ENCODE measurements around the gene F12.
A peak's percentile ranks its signal among the peaks of the same experiment; 100 is the strongest.

F12 gene

DNA sequence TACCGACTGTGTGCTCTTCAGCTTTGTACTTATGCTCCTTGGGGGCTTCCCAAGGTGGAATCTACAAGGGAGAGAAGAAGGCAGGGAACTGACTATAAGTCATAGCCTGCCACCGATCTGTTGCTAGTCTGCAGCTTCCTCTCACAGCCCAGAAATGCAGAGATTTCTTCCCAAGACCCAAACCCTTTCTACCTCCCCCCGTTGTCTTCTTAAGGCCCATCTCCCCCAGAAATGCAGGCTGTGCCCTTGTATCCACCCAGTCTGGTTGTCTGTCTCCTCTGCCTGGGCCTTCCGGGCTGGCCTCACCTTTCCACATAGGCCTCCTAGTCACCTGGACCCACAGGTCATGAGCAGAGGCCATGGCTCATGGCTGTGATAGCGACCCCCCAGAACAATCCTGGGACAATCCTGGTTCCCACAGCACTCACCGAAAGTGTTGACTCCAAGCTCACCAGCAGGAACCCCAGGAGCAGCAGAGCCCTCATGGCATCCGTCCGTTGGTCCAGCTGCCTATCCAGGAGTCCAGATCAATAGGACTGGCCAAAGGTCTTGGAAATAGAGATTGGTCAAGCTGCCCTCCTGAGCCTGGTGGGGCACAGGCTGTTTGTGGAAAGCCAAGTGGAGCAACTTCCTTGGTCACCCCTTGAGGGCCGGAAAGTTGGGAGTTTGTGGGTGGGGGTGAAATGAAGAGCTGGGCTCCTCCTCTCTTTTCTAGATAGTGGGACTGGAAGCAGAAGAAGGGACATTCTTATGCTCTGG lies at the start of gene F12:
Gene F12, minus strand, starts transcription at position 522 of the 759 bp plus-strand sequence. Its CDS starts 37 bp downstream, at position 485.
- no peak for DNase-seq

DNA sequence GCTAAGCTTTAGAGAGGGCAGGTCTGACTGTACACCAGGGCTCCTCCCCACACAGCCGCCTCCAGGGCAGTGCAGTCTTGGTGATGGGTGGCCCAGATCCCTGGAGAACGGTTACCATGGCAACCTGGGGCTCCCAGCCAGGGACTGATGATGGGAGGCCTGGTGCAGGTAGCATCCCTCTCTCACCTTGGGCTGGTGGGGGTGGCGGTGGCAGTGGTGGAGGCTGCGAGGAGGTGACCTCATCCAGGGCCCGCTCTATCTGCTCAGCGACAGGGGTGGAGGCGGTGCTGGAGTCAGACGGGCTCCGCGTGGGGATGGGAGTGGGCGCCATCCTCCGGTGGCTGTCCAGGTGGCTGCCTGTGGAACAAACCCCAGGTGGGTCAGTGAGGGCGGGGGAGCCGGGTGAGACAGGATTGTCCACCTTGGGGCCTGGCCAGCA lies 49.6 kb upstream of the F12 start:
- no peak for DNase-seq

DNA sequence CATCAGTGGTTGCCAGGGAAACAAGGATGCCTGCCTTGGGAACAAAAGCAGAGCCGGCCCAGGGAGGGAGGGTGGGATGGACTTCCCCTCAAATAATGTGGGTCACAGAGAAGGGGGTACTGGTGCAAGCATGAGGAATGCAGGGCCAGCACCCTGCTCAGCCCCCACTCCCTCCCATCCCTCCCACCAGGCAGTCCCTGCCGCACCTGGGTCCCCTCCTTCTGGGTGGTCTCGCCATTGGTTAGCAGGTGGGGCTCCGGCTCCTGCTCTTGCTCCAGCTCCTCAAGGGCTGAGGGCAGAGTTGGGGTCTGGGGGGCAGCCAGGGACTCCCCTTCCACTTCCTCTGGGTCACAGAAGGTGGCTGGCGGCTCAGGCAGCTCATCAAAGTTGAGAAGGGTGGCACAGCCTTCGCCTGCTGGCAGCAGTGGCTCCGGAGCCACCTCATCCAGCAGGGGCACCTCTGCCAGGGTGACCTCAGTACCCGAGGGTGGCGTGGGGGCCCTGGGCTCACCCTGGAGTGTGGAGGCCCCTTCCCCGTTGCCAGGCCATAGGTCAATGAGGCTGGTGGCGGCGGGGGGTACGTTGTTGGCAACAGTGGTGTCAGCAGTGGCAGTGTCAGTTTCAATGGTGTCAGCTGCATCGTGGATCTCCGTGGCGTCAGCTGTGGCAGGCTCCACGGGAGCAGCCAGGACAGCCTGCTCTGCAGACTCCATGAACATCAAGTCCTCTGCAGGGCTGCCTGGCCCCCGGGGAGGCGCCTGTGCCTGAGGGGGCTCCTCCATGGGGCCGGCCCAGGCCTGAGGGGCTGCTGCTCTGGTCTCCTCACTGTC lies 48.7 kb upstream of the F12 start:
- DNase-seq: no peak

DNA sequence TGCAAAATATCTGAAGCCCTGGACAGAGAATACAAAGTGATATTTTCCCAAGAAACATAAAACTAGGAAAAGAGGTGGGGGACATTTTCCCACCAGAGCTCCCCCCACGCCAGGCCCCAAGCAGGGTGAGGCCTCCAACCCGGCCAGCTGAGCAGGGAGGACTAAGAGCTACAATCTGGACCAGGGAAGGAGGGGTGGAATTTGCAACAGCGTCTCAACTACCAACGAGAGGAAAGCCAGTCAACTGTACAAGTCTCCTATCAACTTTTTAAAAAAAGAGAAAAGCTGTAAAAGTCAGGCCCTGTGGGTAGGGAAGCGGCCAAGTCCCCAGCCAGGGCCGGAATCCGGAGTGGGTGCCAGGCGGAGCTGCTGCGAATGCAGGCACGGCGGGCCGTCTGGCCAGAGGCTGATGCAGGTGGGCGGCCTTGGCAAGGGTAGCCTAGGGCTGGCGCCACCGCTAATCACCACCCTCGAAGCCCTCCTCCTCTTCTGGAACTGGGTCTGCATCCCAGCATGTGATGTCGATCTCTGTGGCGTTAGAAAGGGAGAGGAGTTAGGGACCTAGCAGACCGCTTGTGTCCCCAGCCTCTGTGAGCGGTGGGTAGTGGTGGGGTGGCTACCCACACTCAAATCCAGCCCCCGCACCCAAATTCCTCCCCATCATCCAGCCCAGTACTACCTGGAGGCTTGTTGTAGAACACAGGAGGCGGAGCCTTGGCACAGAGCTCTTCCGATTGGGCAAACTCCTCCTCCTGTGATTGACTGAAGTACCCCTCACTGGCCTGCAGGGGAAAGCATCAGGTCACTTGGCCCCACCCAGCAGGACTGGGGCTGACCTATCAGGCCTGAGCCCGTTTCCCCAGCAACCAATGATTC lies 47.9 kb upstream of the F12 start:
- peak; percentile 88 for DNase-seq

DNA sequence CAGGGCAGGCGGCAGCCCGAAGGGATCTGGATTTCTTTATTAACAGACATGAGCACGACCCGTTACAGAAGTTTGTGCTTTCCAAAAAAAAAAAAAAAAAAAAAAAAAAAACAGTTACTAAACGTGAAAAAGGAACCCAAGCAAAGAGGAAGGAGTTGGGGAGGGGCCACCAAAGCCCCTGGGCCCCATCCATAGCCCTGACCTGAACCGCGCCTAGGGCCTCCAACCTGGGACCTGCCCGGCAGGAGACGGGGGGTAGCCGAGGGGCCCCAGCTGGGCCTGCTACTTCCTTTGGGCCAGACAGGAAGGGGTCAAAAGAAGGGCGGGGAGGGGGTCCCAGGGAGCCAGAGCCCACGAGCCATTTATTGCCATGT lies 47.2 kb upstream of the F12 start:
- no peak for DNase-seq

DNA sequence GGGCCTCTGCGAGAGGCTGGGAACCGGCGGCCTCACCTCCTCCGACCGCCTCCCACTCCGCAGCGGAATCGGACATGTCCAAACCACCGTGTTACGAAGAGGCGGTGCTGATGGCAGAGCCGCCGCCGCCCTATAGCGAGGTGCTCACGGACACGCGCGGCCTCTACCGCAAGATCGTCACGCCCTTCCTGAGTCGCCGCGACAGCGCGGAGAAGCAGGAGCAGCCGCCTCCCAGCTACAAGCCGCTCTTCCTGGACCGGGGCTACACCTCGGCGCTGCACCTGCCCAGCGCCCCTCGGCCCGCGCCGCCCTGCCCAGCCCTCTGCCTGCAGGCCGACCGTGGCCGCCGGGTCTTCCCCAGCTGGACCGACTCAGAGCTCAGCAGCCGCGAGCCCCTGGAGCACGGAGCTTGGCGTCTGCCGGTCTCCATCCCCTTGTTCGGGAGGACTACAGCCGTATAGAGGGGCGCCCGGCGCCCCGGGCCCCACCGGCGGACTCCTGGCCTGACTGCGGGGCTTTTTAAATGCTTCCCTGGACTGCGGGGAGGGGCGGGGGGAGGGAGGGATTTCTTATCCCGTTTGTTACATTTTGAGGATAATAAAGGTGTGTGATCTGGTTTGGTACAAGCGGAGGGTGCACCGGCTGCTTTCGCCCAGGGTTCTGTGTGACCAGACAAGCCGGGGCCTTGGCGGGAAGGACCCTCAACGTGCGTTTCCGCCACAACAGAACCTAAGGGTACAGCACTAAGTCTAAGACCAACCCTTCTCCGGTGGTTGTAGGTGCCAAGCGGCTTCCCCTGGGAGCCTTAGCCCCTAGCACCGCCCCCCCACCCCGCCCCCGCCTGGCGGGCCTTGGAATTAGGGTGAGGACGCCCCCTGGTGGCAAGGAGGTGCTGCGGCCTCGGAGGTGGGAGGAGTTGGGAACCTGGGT lies 46.6 kb upstream of the F12 start:
- DNase-seq: peak; percentile 89

DNA sequence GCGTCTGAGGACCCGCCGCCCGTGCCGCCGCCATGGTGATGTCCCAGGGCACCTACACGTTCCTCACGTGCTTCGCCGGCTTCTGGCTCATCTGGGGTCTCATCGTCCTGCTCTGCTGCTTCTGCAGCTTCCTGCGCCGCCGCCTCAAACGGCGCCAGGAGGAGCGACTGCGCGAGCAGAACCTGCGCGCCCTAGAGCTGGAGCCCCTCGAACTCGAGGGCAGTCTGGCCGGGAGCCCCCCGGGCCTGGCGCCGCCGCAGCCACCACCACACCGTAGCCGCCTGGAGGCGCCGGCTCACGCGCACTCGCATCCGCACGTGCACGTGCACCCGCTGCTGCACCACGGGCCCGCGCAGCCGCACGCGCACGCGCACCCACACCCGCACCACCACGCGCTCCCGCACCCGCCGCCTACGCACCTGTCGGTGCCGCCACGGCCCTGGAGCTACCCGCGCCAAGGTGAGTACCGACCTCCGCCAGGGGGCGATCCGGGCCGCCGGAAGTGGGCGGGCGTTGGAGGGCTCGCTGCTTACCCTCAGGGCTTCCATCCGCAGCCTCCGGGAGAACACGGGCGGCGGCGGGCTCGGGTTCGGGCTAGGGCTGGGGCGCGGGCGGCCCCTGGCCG lies 45.8 kb upstream of the F12 start:
- DNase-seq: peak; percentile 91

DNA sequence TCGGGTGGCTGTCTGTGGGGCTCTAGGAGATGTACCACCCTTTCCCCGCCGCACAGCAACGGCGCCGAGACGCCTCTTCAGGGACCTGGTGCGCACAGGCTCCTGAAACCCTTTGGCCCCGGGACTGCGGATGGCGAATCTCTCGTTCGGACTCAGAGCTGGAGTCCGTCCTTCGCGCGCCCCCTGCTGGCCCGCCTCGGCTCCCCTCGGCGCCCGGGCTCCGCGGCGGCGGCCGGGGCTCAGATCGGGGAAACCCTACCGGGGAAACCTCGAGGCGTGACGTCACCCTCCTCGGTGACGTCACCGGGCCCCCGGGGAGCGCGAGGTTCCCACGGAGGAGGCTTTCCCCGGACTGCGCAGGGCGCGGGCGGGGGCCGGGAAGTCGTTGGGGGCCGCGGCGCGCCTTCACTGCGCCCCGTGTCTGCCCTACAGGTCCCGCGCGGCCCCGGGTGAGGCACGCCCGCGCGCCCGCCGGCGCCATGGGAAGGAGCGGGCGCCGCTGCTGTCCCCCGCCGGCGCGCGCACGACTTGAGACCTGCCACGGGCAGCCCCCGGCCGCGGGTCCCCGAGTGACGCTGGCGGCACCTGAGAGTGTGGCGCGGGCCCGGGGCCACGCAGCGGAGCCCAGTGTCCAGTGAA lies 45.2 kb upstream of the F12 start:
- peak; percentile 95 for DNase-seq

DNA sequence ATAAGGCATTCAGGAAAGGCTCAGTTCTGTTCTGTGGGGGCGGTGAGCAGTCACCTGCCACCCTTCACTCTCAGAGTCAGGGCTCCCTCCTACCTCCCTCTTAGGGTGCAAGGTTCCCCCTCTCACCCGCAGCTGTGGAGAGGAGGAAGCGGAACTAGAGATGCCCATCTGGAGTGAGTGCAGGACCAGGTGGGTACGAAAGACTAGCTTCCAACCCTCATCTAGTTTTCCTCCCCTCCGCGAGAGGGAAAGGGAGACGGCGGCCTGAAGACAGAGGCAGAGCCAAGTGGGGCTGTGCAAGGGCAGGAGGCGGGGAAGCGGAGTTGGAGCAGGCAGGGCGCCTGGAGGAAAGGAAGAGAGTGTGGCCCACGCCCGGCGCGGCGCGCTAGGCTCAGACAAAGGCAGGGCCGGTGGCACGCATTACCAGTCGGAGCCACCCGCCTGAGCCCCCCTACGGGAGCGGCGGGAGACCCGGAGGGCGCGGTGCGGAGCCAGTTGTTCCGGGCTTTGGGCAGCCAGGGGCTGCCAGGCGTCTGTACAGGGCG lies 44.6 kb upstream of the F12 start:
- DNase-seq: peak; percentile 62

DNA sequence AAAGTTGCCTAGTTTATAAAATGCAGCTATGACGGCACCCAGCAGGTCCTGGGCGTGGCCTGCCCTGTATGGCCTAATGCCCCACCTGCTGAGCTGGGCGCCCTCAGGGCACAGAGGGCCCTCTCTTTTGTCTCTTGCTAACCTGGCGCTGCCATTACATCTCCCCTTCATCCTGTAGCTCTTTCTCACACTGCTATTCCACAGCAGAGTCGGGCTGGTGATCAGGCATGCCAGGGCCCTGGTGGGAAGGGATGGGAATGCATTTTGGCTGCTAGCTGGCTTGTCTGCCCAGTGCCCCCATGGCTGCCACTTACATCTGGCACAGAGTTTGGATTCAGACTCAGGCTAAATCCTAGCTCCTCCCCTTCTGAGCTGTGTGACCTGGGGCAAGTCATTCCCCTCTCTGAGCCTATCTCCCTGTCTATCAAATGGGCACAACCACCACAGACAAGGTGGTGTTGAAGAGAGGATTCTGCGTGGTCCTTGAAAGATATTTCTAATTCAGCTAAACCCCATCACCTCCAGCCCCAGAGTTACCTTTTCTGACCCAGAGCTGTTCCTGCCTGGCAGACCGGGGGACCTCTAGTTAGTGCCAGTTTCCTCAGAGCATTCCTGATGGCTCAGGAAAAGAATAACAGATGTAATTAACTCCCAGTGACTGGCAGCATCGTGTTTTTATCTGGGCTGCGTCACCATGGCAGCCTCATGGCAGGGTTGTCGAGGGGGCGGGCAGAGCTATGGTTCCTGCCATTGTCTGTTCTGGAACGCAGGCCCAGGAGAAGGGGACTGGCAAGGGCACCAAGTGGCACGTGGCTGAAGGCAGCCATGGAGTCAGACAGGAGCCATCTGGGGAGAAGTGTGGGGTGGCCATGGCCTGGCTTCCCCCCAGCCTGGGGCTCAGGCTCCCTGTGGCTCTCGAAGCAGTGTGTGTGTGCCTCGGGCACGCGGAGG lies 43.6 kb upstream of the F12 start:
- no peak for DNase-seq

DNA sequence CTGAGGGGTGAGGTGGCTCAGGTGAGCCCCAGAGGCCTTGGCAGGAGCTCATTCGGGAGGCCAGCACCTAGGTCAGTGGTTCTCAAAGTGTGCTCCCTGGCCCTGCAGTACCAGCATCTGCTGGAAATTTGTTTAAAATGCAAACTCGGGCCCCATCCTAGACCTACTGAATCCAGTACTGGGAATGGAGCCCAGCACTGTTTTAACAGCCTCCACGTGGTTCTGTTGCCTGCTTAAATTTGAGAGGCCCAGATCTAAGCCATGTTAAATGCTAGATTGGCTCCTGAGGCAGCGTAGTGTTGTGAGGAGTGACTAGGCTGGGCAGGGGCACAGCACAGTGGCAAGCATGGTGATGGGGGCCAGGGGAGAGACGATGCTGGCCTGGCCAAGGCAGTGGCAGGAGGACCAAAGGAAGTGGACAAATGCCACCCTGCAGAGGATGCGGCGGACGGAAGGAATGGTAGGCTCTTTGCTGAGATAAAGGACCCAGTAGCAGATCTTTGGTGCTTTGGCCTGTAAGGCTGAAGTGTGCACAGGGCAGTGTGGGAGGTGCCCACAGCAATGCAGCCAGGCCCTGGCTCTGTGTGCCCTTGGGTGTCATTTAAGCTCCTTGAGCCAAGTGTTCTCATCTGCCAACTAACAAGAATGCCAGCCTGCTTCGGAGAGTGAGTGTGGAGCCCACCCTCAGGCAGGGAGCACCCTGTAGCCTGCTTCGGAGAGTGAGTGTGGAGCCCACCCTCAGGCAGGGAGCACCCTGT lies 41.5 kb upstream of the F12 start:
- no peak for DNase-seq

DNA sequence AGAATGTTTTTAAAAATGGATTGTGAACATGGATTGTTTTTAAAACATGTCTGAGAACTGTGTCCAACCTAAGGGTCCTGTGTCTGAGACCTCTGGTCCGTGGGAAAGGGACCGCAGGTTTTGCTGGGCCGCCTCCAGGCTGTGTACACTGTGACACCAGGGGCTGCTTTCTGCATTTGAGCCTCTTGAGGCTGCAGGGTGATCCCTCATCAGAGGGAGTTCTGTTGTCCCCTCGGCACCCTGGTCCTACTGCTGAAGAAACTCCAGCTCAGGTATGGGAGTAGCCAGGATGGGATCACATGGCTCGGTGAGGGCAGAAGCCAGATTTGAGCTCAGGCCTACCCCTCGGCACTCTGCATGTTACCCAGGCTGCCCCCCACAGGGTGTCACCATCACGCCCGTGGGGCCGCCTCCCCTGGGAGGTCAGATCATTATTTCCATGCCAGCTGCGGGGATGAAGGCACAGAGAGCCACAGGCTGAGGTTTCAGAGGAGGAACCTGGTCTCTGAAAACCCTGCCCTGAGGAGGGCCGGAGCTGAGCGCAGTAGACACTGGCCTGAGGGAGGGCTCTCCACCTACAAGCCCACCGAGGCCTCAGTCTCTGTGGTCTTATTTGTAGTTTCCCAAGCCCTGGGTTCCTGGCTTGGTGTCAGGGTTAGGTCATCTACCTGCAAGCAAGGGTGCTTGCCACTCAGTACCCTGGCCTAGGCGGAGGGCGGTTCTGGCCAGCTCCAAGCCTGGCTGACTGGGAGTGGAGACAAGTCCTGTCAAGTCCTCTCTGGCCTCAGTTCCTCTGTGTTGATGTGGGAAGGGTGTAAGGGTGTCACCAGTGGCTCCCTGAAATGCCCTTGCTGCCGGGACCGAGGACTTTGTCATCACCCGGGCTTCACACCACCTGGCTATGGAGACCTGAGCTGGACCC lies 40.0 kb upstream of the F12 start:
- no peak for DNase-seq

DNA sequence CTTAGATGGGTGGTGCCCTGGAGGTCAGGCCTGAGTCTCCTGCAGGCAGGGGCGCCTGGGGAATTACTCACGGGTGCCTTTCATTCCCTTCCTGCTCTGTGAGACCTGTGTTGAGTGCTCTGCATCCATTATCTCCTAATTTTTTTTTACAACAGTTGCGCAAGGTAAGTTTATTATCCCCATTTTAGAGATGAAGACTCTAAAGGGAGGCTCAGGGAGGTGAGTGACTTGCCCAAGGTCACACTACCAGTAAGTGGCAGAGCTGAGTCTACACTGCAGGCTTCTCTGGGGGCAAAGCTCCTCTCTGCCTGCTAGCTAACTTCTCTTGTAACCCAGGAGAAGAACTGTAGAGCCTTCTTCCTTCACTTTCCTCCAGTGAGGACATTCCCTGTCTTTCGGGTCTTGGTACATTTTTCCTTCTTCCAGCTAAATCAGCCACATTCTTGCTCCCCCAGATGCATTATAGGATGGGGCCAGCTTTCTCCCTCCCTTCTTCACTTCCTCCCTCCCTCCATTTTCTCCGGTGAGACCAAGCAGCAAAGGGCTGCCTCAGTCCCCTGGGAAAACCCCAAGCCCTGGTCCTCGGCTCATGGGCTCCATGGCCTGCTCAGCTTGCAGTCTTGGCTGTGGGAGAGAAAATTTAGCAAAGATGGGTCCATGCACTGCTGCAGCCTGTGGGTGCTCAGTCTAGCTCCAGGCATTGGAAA lies 39.0 kb upstream of the F12 start:
- DNase-seq: no peak

DNA sequence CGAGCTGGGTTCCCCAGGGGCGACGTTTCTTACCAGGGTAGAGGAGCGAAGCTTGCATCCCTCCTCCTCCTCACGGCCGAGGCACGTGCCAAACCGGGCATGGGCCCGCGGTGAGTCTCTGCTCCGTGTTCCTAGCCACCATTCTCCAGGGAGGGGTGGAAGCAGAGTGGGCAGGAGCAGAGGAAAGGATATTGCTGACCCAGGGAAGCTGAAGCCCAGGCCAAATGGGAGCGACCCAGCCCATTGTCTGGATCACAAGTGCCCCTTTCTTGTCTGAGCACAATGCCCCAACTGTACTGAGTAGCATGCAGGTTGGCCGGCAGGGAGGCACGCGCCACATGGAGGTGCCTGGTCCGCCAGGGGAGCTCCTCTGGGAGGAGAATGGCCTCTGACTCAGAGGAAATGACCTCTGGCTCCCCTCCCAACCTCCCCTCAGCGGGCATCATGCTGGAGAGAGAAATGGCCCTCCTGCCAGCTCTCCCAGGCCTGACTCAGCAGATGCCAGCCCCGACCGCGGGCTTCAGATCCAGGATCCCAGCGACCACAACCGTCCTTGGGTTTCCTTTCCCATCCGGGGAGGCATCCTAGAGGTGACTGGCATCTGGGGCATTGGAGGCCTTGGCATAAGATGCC lies 38.4 kb upstream of the F12 start:
- peak; percentile 34 for DNase-seq

DNA sequence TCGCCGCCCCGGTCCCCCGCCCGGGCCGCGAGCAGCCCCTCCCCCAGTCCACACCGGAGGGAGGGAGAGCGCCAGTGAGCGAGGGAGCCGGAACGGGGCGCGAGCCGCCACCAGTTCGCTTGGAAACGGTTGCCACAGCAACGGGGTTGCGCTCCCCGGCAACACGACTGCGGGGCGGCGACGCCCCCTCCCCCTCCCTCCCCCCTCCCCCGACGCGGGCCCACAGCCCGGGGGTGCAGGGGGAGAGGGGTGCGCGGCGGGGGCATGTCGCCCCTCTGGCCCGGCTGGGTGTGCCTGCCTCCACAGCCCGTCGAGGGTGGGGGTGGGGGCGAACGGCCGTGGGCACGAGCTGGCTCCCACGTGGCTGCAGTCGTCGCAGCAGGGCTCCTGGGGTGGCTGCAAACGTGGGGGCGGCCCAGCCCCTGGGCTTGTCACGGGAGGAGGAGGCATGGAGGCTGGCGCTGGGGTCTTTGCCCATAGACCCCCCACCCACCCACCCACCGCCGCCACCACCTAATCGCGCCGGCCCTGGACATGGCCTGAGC lies 37.8 kb upstream of the F12 start:
- peak; percentile 84 for DNase-seq
